Spleen (tissue), 11 donors: ENCODE data around the gene SLC35F1. TPM values are rescaled to one million over a fixed set of nuclear protein-coding genes. Genes with fewer than 3 reads are reported as not detected.

Experiments used
- DNase-seq: peaks from one replicate; pipeline ENCODE4 v3.0.0-alpha.2; 2020
- H3K27ac ChIP-seq, 8 donors: fragments of 200-600 bp; sonication (generic) in 7 of 8; 1 replicate in 4 of 8; 2 replicates in 4 of 8; pipeline versions ENCODE4 v1.5.0 to v1.8.0; 2016 to 2021; ENCODE audit warnings: inconsistent platforms in 4 of 8, mild to moderate bottlenecking in 4 of 8, moderate library complexity in 1 of 8
- H3K27me3 ChIP-seq, 7 donors: fragments of 200-600 bp; sonication (generic) in 6 of 7; replicated peaks in 1 of 7; 1 replicate in 4 of 7; 2 replicates in 3 of 7; pipeline versions ENCODE4 v1.5.0 to v1.8.0; 2016 to 2021; ENCODE audit warnings: inconsistent platforms in 3 of 7, mild to moderate bottlenecking in 1 of 7
- H3K36me3 ChIP-seq, 6 donors: fragments of 200-600 bp; sonication (generic) in 5 of 6; 1 replicate in 4 of 6; 2 replicates in 2 of 6; pipeline versions ENCODE4 v1.5.0 to v1.8.0; 2016 to 2021; ENCODE audit warnings: inconsistent platforms in 2 of 6
- H3K4me1 ChIP-seq, 6 donors: fragments of 200-600 bp; sonication (generic) in 5 of 6; 1 replicate in 3 of 6; 2 replicates in 3 of 6; pipeline versions ENCODE4 v1.5.0 to v1.8.0; 2016 to 2021; ENCODE audit warnings: inconsistent platforms in 3 of 6
- H3K4me3 ChIP-seq, 8 donors: fragments of 200-600 bp; sonication (generic) in 7 of 8; 1 replicate in 4 of 8; 2 replicates in 4 of 8; pipeline versions ENCODE4 v1.5.0 to v1.8.0; 2016 to 2021; ENCODE audit warnings: inconsistent platforms in 4 of 8, mild to moderate bottlenecking in 4 of 8, moderate library complexity in 2 of 8
- H3K9me3 ChIP-seq, 8 donors: fragments of 200-600 bp; sonication (generic) in 7 of 8; 1 replicate in 4 of 8; 2 replicates in 4 of 8; pipeline versions ENCODE4 v1.5.0 to v1.8.0; 2016 to 2021; ENCODE audit warnings: inconsistent platforms in 4 of 8
- POLR2A ChIP-seq, 3 donors: fragments of 450-650 bp; IDR thresholded peaks; one replicate each; pipeline ENCODE4 v1.5.1; 2017; ENCODE audit warnings: antibody characterized with exemption in 3 of 3, mild to moderate bottlenecking in 1 of 3
- POLR2AphosphoS5 ChIP-seq, 3 donors: sonication (generic); formaldehyde crosslinking; IDR thresholded peaks; one replicate each; pipeline ENCODE4 v1.5.1; 2017; ENCODE audit warnings: antibody characterized with exemption in 3 of 3
- WGBS, 5 donors: extraction: QIAGEN DNeasy Blood & Tissue Kit in 3 of 5; methylation state at CpG; one replicate each; pipeline versions ENCODE4 v1.1.5 to v1.1.7; 2013 to 2018; 5-methylcytosine and 5-hydroxymethylcytosine counted together
- intact Hi-C: fragments of 100-400 bp; cut with DNase I; formaldehyde crosslinking; loops from one replicate; pipeline ENCODE4 v1.15.0; 2023; ENCODE audit warnings: low total_unique reads
- polyA plus RNA-seq, 3 donors: library from polyadenylated mRNA; stranded (reverse); fragments of 200-250 nt; gene quantifications; one replicate each; pipeline ENCODE4 v1.2.1, GENCODE V29; 2013
- total RNA-seq, 7 donors: library from RNA; depleted of rRNA in 3 of 7; stranded (reverse); fragments of >200 nt in 3 of 7; fragmentation: NEBNext Ultra II Directional in 4 of 7; extraction: Animal tissue kit (Norgen Biotek cat#: 25700) in 4 of 7; gene quantifications; one replicate each; pipeline versions ENCODE4 v1.1.0 to v1.2.1, GENCODE V29; 2016 to 2021
- TF ChIP-seq, protein P1 (sequence below), 11 experiments: fragments of 200-600 bp in 7 of 11; fragments of 450-650 bp in 4 of 11; sonication (generic) in 4 of 11; IDR thresholded peaks in 8 of 11; conservative IDR thresholded peaks in 3 of 11; 1 replicate in 7 of 11; 2 replicates in 4 of 11; pipeline versions ENCODE4 v1.4.0 to v1.8.0; 2016 to 2021; ENCODE audit warnings: antibody characterized with exemption in 11 of 11, inconsistent platforms in 4 of 11, mild to moderate bottlenecking in 1 of 11
- donor health status: healthy with polysubstance abuse.
- donor health status: DM: no; HTN: no; CAD: no; lungs with moderate emphysema.
- donor health status: DM: no; HTN: no; CAD: no.
- donor health status: Bipolar disorder and iron deficiency.
- donor health status: healthy.
- donor health status: DM: no; HTN: no; CAD: no.
- donor health status: DM: yes; HTN: yes; CAD: no.

Gene SLC35F1
- total and polyA plus RNA-seq, 10 donors = 0.13 to 4.0 (median 1.6) TPM

DNA sequence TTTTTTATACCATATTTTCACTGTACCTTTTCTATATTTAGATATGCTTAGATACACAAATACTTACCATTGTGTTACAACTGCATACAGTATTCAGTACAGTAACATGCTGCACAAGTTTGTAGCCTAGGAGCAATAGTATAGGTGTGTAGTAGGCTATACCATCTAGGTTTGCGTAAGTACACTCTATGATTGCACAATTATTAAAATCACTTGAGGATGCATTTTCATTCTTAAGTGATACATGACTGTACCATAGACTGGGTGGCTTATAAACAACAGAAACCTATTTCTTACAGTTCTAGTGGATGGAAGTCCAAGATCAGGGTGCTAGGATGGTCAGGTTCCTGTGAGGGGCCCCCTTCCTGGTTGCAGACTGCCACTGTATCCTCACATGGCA, 234.1 kb downstream of the SLC35F1 start:
- 93 to 100% (median 97%) methylated on average over 1 of the region's 1 CpG for WGBS, 5 donors
- no peaks in the 10 kb centered on the region for H3K36me3 ChIP-seq
- DNase-seq = no peak
- H3K27me3 ChIP-seq = no peaks in the 10 kb centered on the region
- H3K4me3 ChIP-seq = no peak overlapping the region
- TF ChIP-seq POLR2AphosphoS5 (IDR thresholded peaks at IDR 0.05) = no peak
- no peak for TF ChIP-seq POLR2A (IDR thresholded peaks at IDR 0.05)
- TF ChIP-seq, protein P1, sequence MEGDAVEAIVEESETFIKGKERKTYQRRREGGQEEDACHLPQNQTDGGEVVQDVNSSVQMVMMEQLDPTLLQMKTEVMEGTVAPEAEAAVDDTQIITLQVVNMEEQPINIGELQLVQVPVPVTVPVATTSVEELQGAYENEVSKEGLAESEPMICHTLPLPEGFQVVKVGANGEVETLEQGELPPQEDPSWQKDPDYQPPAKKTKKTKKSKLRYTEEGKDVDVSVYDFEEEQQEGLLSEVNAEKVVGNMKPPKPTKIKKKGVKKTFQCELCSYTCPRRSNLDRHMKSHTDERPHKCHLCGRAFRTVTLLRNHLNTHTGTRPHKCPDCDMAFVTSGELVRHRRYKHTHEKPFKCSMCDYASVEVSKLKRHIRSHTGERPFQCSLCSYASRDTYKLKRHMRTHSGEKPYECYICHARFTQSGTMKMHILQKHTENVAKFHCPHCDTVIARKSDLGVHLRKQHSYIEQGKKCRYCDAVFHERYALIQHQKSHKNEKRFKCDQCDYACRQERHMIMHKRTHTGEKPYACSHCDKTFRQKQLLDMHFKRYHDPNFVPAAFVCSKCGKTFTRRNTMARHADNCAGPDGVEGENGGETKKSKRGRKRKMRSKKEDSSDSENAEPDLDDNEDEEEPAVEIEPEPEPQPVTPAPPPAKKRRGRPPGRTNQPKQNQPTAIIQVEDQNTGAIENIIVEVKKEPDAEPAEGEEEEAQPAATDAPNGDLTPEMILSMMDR (IDR thresholded peaks at IDR 0.05 in 8 of 11, conservative IDR thresholded peaks at IDR 0.05 in 3 of 11) = no peak
- H3K9me3 ChIP-seq = no peaks in the 10 kb centered on the region
- no peaks in the 10 kb centered on the region for H3K4me1 ChIP-seq
- intact Hi-C loops = no loop called here
- H3K27ac ChIP-seq = no peak overlapping the region

DNA sequence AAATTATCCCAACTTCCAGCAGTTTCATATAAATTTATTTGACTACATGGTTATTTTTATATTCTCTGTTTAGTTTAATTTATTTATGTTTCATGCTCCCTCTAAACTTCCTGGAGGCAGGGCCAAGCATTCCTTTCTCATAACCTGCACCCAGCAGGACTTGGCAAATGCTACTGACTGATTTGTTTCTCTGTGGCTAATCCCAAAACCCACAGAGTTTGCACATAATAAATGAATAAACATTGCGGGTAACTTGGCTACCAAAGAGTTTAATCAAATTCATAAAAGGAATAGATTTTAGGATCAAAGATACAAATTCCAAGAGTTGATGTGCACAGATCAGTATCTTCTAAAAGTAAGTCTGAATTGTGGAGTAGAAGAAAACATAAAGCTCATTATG, 239.5 kb downstream of the SLC35F1 start:
- no peak for TF ChIP-seq POLR2AphosphoS5 (IDR thresholded peaks at IDR 0.05)
- TF ChIP-seq, protein P1 (IDR thresholded peaks at IDR 0.05 in 8 of 11, conservative IDR thresholded peaks at IDR 0.05 in 3 of 11) = no peak
- TF ChIP-seq POLR2A (IDR thresholded peaks at IDR 0.05) = no peak
- 89 to 95% (median 94%) methylated on average over 1 of the region's 1 CpG for WGBS, 5 donors
- Histone ChIP-seq H3K27ac (no peak overlapping the region), H3K36me3 (no peaks in the 10 kb centered on the region), H3K9me3 (no peaks in the 10 kb centered on the region), H3K4me1 (no peaks in the 10 kb centered on the region), H3K4me3 (no peak overlapping the region), H3K27me3 (no peaks in the 10 kb centered on the region)
- intact Hi-C loops = no loop called here
- no peak for DNase-seq

DNA sequence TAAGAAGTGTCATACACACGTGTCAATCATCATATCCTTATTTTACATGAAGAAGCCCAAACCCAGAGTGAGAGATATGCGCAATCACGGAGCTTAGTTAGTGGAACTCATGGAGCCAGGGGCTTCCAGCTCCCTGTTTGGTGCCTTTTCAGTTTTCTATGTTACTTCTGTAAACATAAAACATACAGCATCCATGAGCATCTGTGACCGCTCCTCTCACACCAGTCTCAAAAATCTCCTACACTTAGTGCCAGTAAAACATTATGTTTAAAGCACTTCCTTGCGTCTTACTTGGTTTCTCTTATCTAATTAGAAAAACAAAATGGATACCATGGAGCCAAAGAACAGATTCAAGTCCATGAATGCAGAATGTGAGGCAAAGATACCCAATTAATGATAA, 240.4 kb downstream of the SLC35F1 start:
- H3K27ac ChIP-seq = no peak overlapping the region
- DNase-seq = no peak
- WGBS, 5 donors = 81 to 95% (median 88%) methylated on average over 5 of the region's 5 CpGs

DNA sequence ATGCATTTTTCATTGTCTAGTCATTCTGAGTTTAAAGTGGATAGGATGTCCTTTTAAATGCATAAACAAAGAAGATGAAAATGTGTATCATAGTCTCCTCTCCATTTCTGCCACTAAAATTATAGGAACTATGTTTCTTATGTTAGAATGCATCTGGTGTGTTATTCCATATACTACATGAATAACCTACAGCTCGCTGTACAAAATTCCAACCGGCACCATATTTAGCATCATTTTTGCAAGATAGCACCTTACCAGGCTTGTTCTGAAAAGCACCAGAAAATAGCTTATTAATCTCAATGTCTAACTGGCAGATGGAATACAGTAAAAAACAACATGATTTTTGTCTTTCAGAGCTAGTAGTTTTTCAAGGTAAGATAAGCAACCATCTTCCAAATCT, 241.5 kb downstream of the SLC35F1 start:
- Histone ChIP-seq H3K4me1 (no peaks in the 10 kb centered on the region), H3K4me3 (no peak overlapping the region), H3K27ac (no peak overlapping the region), H3K36me3 (no peaks in the 10 kb centered on the region), H3K9me3 (no peaks in the 10 kb centered on the region), H3K27me3 (no peaks in the 10 kb centered on the region)
- no peak for TF ChIP-seq POLR2AphosphoS5 (IDR thresholded peaks at IDR 0.05)
- TF ChIP-seq POLR2A (IDR thresholded peaks at IDR 0.05) = no peak
- TF ChIP-seq, protein P1 (IDR thresholded peaks at IDR 0.05 in 8 of 11, conservative IDR thresholded peaks at IDR 0.05 in 3 of 11) = no peak
- intact Hi-C loops = no loop called here
- no peak for DNase-seq
- WGBS, 5 donors = 86 to 95% (median 89%) methylated on average over 2 of the region's 2 CpGs

More for the DNA sequence above, 240.4 kb downstream of the SLC35F1 start:
- intact Hi-C loops = no loop called here
- Histone ChIP-seq H3K4me3 (no peak overlapping the region), H3K36me3 (no peaks in the 10 kb centered on the region), H3K27me3 (no peaks in the 10 kb centered on the region), H3K4me1 (no peaks in the 10 kb centered on the region), H3K9me3 (no peaks in the 10 kb centered on the region)
- TF ChIP-seq POLR2AphosphoS5 (IDR thresholded peaks at IDR 0.05) (no peak), POLR2A (IDR thresholded peaks at IDR 0.05) (no peak)
- TF ChIP-seq, protein P1 (IDR thresholded peaks at IDR 0.05 in 8 of 11, conservative IDR thresholded peaks at IDR 0.05 in 3 of 11) = no peak
